LNCaP clone FGC (cell line): ENCODE data around the gene DIS3L2.

Source experiments
- DNase-seq: peaks from one replicate; pipeline ENCODE4 v3.0.0-alpha.2; 2011; ENCODE audit warnings: low read depth
- H3K4me3 ChIP-seq: 2 replicates; pipeline ENCODE4 v1.5.1; 2011; ENCODE audit warnings: mild to moderate bottlenecking, low read depth, low read length, control low read depth
- CTCF ChIP-seq: IDR thresholded peaks from 2 replicates; pipeline ENCODE4 v1.5.1; 2012; ENCODE audit warnings: mild to moderate bottlenecking; ENCODE audit not compliant: control insufficient read depth, insufficient read depth; ENCODE audit errors: extremely low read depth

The DIS3L2 gene

GRCh38 chr2:231934441-231935206, 26.9 kb upstream of the DIS3L2 start:
- DNase-seq = no peak
- no peak for TF ChIP-seq CTCF
- no peak overlapping the region for H3K4me3 ChIP-seq

DNA sequence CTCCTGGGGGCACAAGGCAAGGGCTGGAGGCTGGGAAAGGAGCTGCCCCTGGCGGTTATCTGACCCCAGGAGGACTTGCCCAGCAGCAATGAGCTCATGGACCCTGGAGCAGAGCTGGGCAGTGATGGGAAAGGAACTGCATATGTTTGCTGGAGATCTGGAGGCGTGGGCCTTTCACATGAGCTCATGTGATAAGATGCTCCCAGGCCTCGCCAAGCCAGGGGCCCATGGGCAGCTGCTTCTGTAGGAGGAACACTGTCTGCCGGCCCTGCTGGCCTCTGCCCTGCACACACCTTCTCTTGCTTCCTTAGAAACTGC, 26.3 kb upstream of the DIS3L2 start:
- no peak for DNase-seq

DNA sequence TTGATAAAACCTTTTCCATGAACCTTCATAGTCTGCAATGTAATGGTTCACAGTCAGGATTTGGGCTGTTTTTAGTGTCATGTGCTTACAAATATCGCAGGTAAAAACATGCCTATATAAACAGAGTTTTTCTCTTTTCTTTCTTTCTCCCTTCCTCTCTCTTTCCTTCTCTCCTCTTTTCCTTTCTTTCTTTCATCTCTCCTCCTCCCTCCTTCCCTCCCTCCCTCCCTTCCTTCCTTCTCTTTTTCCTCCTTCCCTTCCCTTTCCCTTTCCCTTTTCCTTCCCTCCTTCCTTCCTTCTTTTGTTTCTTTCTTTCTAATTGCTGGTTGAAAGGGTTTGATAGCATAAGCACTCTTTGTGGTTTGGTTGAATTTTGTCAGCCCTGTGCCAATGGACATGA, 25.7 kb upstream of the DIS3L2 start:
- no peak for TF ChIP-seq CTCF
- H3K4me3 ChIP-seq = no peak overlapping the region
- DNase-seq = no peak

More for the DNA sequence above, 26.3 kb upstream of the DIS3L2 start:
- H3K4me3 ChIP-seq = no peak overlapping the region
- no peak for TF ChIP-seq CTCF

- DNase-seq = no peak
- no peak for TF ChIP-seq CTCF
- H3K4me3 ChIP-seq = no peak overlapping the region
Observed at GRCh38 chr2:231936491-231936890, 25.0 kb upstream of the DIS3L2 start.

- TF ChIP-seq CTCF = no peak
- H3K4me3 ChIP-seq = no peak overlapping the region
- DNase-seq = no peak
Observed at GRCh38 chr2:231937057-231937456, 24.5 kb upstream of the DIS3L2 start.

DNA sequence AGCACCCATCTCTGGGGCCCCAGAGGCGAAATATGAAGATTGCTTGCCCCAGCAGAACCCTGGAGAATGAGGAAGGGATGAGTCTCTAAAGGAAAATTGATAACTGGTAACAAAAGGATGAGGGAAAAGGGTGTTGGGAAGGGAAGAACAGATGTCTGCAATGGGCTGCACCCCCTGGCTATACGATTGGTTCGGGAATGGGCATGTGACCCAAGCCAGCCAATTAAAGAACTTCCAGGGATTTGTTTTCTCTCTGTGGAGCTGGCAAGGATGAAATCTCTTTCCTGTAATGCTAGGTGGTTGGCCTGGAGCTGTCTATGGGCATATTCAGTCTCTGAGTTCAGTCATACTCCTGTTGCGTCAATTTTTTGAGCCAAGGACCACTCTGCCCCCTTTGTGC, 22.5 kb upstream of the DIS3L2 start:
- DNase-seq = no peak
- TF ChIP-seq CTCF = no peak
- no peak overlapping the region for H3K4me3 ChIP-seq

DNA sequence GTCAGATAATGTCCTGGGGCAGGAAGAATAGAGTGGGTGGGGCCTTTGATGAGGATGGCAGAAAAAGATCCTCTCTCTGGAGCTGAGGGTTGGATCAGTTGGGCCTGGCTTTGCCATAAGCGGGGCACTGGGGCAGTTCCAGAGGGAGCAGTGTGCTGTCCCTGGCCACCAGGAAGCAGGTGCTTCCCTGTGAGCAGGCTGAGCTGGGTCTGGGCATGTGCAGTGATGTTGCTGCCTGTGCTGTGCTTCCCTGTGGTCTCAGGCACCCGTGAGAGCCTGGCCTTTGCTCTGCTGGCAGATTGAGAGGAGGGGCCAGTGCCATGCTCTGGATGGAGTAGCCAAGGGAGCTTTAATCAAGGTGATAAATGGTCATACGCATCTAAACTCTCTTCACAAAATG, 20.7 kb upstream of the DIS3L2 start:
- DNase-seq = no peak
- no peak overlapping the region for H3K4me3 ChIP-seq
- TF ChIP-seq CTCF = no peak
